HCT116 (cell line): Measurements from ENCODE around the gene RNF217. TPM values are rescaled to one million over a fixed set of nuclear protein-coding genes. Genes with fewer than 3 reads are reported as not detected.

Experiments used
- ATAC-seq: fragments of 200-7000 bp; cut with Tn5 transposase; 2 replicates; pipeline ENCODE4 v1.9.1; 2020; ENCODE audit warnings: mild to moderate bottlenecking, moderate library complexity
- BruUV-seq: library from RNA; stranded (reverse); fragments of 400-500 nt; replicated peaks from 2 replicates; lab custom pipeline; 2021; lab: Mats Ljungman, UMichigan
- CTCF ChIA-PET: fragments of 300-600 bp; sonication (Branson Sonifier 250); formaldehyde crosslinking; loops from one replicate; lab custom pipeline; 2021; ENCODE audit warnings: antibody characterized with exemption; lab: Charles Lee
- POLR2A ChIA-PET: fragments of 300-600, 350-600 bp; sonication (Branson Sonifier 250); formaldehyde crosslinking; loops from one replicate; lab custom pipeline; 2021; ENCODE audit warnings: antibody characterized with exemption; lab: Charles Lee
- RAD21 ChIA-PET, 2 experiments: fragments of 300-600 bp; sonication (Branson Sonifier 250); formaldehyde crosslinking; loops; one replicate each; lab custom pipeline; 2023; ENCODE audit warnings: low total read pairs in 2 of 2; ENCODE audit not compliant: uncharacterized antibody in 2 of 2, unreplicated experiment in 2 of 2, low non-redundant PET in 1 of 2; lab: Charles Lee
- DNase-seq: peaks from one replicate; pipeline ENCODE4 v3.0.0-alpha.2; 2010; ENCODE audit warnings: low read depth, low spot score
- H2AFZ ChIP-seq: fragments of 200-600 bp; shearing (Covaris generic), sonication (generic); 2 replicates; pipeline ENCODE4 v1.6.1; 2017; ENCODE audit warnings: low read depth, mixed run types, mixed read lengths, antibody characterized with exemption, low read length; ENCODE audit not compliant: poor library complexity, severe bottlenecking
- H3K27ac ChIP-seq: 2 replicates; pipeline ENCODE4 v1.5.1; 2012; ENCODE audit warnings: low read depth, low read length
- H3K27me3 ChIP-seq: fragments of 200-600 bp; sonication (generic); 2 replicates; pipeline ENCODE4 v1.6.1; 2016; ENCODE audit warnings: mixed run types, low read length, mixed read lengths; ENCODE audit not compliant: insufficient read depth
- H3K36me3 ChIP-seq, 2 experiments: fragments of 200-500 bp in 1 of 2; fragments of 200-600 bp in 1 of 2; sonication (Bioruptor generic) in 1 of 2; sonication (generic) in 1 of 2; 2 replicates each; pipeline versions ENCODE4 v1.5.1 to v1.6.1; 2014 to 2016; ENCODE audit warnings: low read length in 2 of 2, inconsistent platforms in 1 of 2, mixed read lengths in 1 of 2, mixed run types in 1 of 2; ENCODE audit not compliant: insufficient read depth in 2 of 2, control insufficient read depth in 1 of 2
- H3K4me1 ChIP-seq, 2 experiments: fragments of 200-600 bp in 1 of 2; sonication (generic) in 1 of 2; 2 replicates each; pipeline versions ENCODE4 v1.5.1 to v1.6.1; 2012 to 2017; ENCODE audit warnings: low read length in 2 of 2, inconsistent platforms in 1 of 2, mild to moderate bottlenecking in 1 of 2, mixed read lengths in 1 of 2, mixed run types in 1 of 2, moderate library complexity in 1 of 2; ENCODE audit not compliant: insufficient read depth in 2 of 2, control insufficient read depth in 1 of 2
- H3K4me2 ChIP-seq: fragments of 200-600 bp; sonication (generic); 2 replicates; pipeline ENCODE4 v1.6.1; 2017; ENCODE audit warnings: mixed run types, low read length, mixed read lengths
- H3K4me3 ChIP-seq, 2 experiments: fragments of 200-600 bp in 1 of 2; sonication (generic) in 1 of 2; replicated peaks in 1 of 2; 2 replicates each; pipeline ENCODE4 v1.5.1; 2011 to 2016; ENCODE audit warnings: low read length in 2 of 2, control low read depth in 1 of 2, low read depth in 1 of 2, mild to moderate bottlenecking in 1 of 2, mixed read lengths in 1 of 2, mixed run types in 1 of 2
- H3K79me2 ChIP-seq: fragments of 200-600 bp; sonication (generic); 2 replicates; pipeline ENCODE4 v1.6.1; 2017; ENCODE audit warnings: mild to moderate bottlenecking, mixed run types, low read length, moderate library complexity, mixed read lengths; ENCODE audit not compliant: insufficient read depth
- H3K9ac ChIP-seq: fragments of 200-600 bp; sonication (generic); 2 replicates; pipeline ENCODE4 v1.6.1; 2016; ENCODE audit warnings: low read length, mixed read lengths
- H3K9me2 ChIP-seq: fragments of 200-600 bp; sonication (generic), shearing (Covaris generic); 2 replicates; pipeline ENCODE4 v1.6.1; 2017; ENCODE audit warnings: mixed run types, mild to moderate bottlenecking, moderate library complexity; ENCODE audit not compliant: insufficient read depth
- H3K9me3 ChIP-seq, 2 experiments: fragments of 200-500 bp in 1 of 2; fragments of 200-600 bp in 1 of 2; sonication (Bioruptor generic) in 1 of 2; sonication (generic) in 1 of 2; 2 replicates each; pipeline ENCODE4 v1.6.1; 2014 to 2017; ENCODE audit warnings: low read length in 2 of 2, mixed read lengths in 2 of 2, inconsistent platforms in 1 of 2, low read depth in 1 of 2, mild to moderate bottlenecking in 1 of 2, mixed run types in 1 of 2, moderate library complexity in 1 of 2; ENCODE audit not compliant: control insufficient read depth in 1 of 2, insufficient read depth in 1 of 2
- H4K20me1 ChIP-seq: fragments of 200-600 bp; sonication (generic), shearing (Covaris generic); 2 replicates; pipeline ENCODE4 v1.6.1; 2017; ENCODE audit warnings: mixed run types, mild to moderate bottlenecking, moderate library complexity; ENCODE audit not compliant: insufficient read depth
- CBX3 ChIP-seq: IDR thresholded peaks from 2 replicates; pipeline ENCODE4 v1.6.1; 2012; ENCODE audit warnings: low read depth
- EGR1 ChIP-seq: IDR thresholded peaks from 2 replicates; pipeline ENCODE4 v1.6.1; 2012; ENCODE audit warnings: low read depth
- EZH2 ChIP-seq: fragments of 200-600 bp; sonication (generic); IDR thresholded peaks from 2 replicates; pipeline ENCODE4 v1.6.1; 2017; ENCODE audit warnings: antibody characterized with exemption, mixed run types
- FOSL1 ChIP-seq: IDR thresholded peaks from 2 replicates; pipeline ENCODE4 v1.6.1; 2012; ENCODE audit warnings: low read depth
- POLR2AphosphoS5 ChIP-seq: IDR thresholded peaks from 2 replicates; pipeline ENCODE4 v1.6.1; 2011; ENCODE audit warnings: mild to moderate bottlenecking, low read depth, low read length, moderate library complexity
- RAD21 ChIP-seq: IDR thresholded peaks from 2 replicates; pipeline ENCODE4 v1.6.1; 2012; ENCODE audit warnings: low read depth, mild to moderate bottlenecking
- SIN3A ChIP-seq: IDR thresholded peaks from 2 replicates; pipeline ENCODE4 v1.6.1; 2012; ENCODE audit warnings: low read depth
- SRF ChIP-seq: IDR thresholded peaks from 2 replicates; pipeline ENCODE4 v1.6.1; 2012; ENCODE audit warnings: low read depth
- intact Hi-C: fragments of 100-400 bp; cut with micrococcal nuclease; formaldehyde crosslinking; loops from 2 replicates; pipeline ENCODE4 v1.10.0; 2022
- total RNA-seq: library from RNA; stranded (reverse); gene quantifications from one replicate; pipeline ENCODE4 v1.2.1, GENCODE V29; 2021; ENCODE audit not compliant: unreplicated experiment
- TF ChIP-seq, protein P1 (sequence below): IDR thresholded peaks from 2 replicates; pipeline ENCODE4 v1.6.1; 2012; ENCODE audit warnings: low read depth
- TF ChIP-seq, protein P2 (sequence below), 3 experiments: fragments of 200-600 bp in 1 of 3; sonication (generic) in 1 of 3; IDR thresholded peaks in 2 of 3; conservative IDR thresholded peaks in 1 of 3; 2 replicates each; pipeline ENCODE4 v1.5.1; 2012 to 2017; ENCODE audit warnings: low read depth in 2 of 3, low read length in 2 of 3, antibody characterized with exemption in 1 of 3, borderline replicate concordance in 1 of 3, control low read depth in 1 of 3, mild to moderate bottlenecking in 1 of 3, mixed read lengths in 1 of 3, mixed run types in 1 of 3, moderate library complexity in 1 of 3; ENCODE audit not compliant: insufficient read depth in 1 of 3

The RNF217 gene
- total RNA-seq, 1 experiment from 2014 or later, result 20.4 TPM

DNA sequence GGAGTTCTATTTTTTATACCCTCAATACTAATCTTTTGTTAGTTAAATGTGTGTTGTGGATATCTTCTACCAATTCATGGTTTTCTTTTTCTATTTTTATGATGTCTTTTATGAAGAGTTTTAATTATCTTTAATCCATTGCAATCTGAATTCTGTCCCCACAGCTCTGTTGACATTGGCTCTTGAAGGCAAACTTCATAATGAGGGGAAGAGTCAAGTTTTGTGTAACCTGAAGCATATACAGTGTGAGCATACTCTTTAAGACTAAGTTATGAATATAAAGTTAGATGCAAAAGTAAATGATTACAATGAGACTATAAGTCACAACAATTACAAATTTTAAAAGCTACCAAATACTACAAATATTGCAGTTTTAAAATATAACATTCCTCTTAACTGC is 34.2 kb downstream of the RNF217 start:
- no peaks in the 10 kb centered on the region for H3K9me3 ChIP-seq
- peaks cover 29% of the 10 kb centered on the region for H3K79me2 ChIP-seq
- H3K4me1 ChIP-seq, result no peaks in the 10 kb centered on the region
- H3K27me3 ChIP-seq, result no peaks in the 10 kb centered on the region
- H4K20me1 ChIP-seq, result no peaks in the 10 kb centered on the region
- RAD21 ChIA-PET, result no interaction called here
- no peak overlapping the region for H3K4me3 ChIP-seq
- no peak overlapping the region for H2AFZ ChIP-seq
- POLR2A ChIA-PET, result no interaction called here
- no peaks in the 10 kb centered on the region for H3K9me2 ChIP-seq
- no peak overlapping the region for H3K27ac ChIP-seq
- ATAC-seq, result no peak
- TF ChIP-seq, protein P1, sequence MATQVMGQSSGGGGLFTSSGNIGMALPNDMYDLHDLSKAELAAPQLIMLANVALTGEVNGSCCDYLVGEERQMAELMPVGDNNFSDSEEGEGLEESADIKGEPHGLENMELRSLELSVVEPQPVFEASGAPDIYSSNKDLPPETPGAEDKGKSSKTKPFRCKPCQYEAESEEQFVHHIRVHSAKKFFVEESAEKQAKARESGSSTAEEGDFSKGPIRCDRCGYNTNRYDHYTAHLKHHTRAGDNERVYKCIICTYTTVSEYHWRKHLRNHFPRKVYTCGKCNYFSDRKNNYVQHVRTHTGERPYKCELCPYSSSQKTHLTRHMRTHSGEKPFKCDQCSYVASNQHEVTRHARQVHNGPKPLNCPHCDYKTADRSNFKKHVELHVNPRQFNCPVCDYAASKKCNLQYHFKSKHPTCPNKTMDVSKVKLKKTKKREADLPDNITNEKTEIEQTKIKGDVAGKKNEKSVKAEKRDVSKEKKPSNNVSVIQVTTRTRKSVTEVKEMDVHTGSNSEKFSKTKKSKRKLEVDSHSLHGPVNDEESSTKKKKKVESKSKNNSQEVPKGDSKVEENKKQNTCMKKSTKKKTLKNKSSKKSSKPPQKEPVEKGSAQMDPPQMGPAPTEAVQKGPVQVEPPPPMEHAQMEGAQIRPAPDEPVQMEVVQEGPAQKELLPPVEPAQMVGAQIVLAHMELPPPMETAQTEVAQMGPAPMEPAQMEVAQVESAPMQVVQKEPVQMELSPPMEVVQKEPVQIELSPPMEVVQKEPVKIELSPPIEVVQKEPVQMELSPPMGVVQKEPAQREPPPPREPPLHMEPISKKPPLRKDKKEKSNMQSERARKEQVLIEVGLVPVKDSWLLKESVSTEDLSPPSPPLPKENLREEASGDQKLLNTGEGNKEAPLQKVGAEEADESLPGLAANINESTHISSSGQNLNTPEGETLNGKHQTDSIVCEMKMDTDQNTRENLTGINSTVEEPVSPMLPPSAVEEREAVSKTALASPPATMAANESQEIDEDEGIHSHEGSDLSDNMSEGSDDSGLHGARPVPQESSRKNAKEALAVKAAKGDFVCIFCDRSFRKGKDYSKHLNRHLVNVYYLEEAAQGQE, result no peak
- TF ChIP-seq CBX3, result no peak
- TF ChIP-seq SRF, result no peak
- TF ChIP-seq FOSL1, result no peak
- CTCF ChIA-PET, result no interaction called here
- intact Hi-C loops, result no loop called here
- BruUV-seq, result no TSS peak
- no peak overlapping the region for H3K4me2 ChIP-seq
- H3K9ac ChIP-seq, result no peak overlapping the region
- no peak for DNase-seq
- no peaks in the 10 kb centered on the region for H3K36me3 ChIP-seq

DNA sequence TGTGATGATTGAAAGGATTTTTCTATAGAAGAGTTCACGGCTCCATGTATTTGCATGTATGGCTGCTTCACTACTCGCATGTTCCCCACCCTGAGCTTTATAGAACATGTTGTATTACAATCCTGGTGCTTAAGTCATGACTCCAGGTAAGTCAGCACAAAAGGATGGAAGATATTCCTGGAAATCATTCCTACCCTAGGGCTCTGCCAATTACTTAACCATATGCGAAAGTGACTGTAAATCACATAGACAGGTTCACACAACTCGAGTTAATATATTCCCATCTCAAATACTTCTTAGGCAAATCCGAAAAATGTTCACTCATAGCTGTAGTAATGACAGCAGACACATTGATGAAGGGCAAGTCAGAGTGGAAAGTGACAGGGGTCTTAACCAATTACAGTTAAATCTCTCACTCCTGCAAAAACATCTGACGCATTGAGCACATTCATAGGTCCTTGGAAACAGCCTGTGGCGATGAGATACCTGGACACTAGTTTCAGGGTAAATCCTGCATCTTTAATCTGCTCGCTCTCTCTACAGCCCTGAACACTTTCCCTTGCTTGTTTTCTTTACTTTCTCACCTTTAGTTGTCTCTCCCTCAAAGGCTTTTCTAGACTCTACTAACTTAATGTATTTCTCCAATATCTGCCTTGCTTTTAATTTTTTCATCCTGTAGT is 35.1 kb downstream of the RNF217 start:
- no peaks in the 10 kb centered on the region for H3K4me1 ChIP-seq
- no peaks in the 10 kb centered on the region for H3K27me3 ChIP-seq
- RAD21 ChIA-PET, result no interaction called here
- H3K79me2 ChIP-seq, result peaks cover 24% of the 10 kb centered on the region
- ATAC-seq (no peak), DNase-seq (no peak)
- H3K9me2 ChIP-seq, result no peaks in the 10 kb centered on the region
- intact Hi-C loops, result no loop called here
- H3K4me3 ChIP-seq, result no peak overlapping the region
- POLR2A ChIA-PET, result no interaction called here
- H3K9ac ChIP-seq, result no peak overlapping the region
- H3K27ac ChIP-seq, result no peak overlapping the region
- no peaks in the 10 kb centered on the region for H3K9me3 ChIP-seq
- H3K4me2 ChIP-seq, result no peak overlapping the region
- H3K36me3 ChIP-seq, result no peaks in the 10 kb centered on the region
- no peaks in the 10 kb centered on the region for H4K20me1 ChIP-seq
- H2AFZ ChIP-seq, result no peak overlapping the region
- CTCF ChIA-PET, result no interaction called here
- no TSS peak for BruUV-seq
- TF ChIP-seq, protein P1, result no peak
- TF ChIP-seq, protein P2, sequence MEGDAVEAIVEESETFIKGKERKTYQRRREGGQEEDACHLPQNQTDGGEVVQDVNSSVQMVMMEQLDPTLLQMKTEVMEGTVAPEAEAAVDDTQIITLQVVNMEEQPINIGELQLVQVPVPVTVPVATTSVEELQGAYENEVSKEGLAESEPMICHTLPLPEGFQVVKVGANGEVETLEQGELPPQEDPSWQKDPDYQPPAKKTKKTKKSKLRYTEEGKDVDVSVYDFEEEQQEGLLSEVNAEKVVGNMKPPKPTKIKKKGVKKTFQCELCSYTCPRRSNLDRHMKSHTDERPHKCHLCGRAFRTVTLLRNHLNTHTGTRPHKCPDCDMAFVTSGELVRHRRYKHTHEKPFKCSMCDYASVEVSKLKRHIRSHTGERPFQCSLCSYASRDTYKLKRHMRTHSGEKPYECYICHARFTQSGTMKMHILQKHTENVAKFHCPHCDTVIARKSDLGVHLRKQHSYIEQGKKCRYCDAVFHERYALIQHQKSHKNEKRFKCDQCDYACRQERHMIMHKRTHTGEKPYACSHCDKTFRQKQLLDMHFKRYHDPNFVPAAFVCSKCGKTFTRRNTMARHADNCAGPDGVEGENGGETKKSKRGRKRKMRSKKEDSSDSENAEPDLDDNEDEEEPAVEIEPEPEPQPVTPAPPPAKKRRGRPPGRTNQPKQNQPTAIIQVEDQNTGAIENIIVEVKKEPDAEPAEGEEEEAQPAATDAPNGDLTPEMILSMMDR (IDR thresholded peaks at IDR 0.05 in 2 of 3, conservative IDR thresholded peaks at IDR 0.05 in 1 of 3; ENCODE audit: borderline replicate concordance in 1 of 3, insufficient read depth in 1 of 3, low read depth in 2 of 3, low read length in 2 of 3), result no peak
- no peak for TF ChIP-seq SIN3A
- TF ChIP-seq EZH2, result no peak
- TF ChIP-seq POLR2AphosphoS5, result no peak
- no peak for TF ChIP-seq RAD21
- no peak for TF ChIP-seq EGR1
- no peak for TF ChIP-seq CBX3
